GM18858 (cell line): Measurements from ENCODE around the gene MED9.

Experiments
- ATAC-seq: cut with Tn5 transposase; IDR thresholded peaks from one replicate; pipeline ENCODE4 v1.9.1; 2021; ENCODE audit not compliant: unreplicated experiment

Gene MED9

GRCh38 chr17:17503566-17504130 lies 26.8 kb downstream of the MED9 start:
- no peak for ATAC-seq

GRCh38 chr17:17504341-17505140 lies 27.7 kb downstream of the MED9 start:
- ATAC-seq: no peak

GRCh38 chr17:17505151-17505550 lies 28.4 kb downstream of the MED9 start:
- ATAC-seq: no peak

GRCh38 chr17:17505610-17506171 lies 28.9 kb downstream of the MED9 start:
- no peak for ATAC-seq

- no peak for ATAC-seq
Observed at GRCh38 chr17:17506181-17506741, 29.5 kb downstream of the MED9 start.

- no peak for ATAC-seq
Observed at GRCh38 chr17:17506893-17507464, 30.2 kb downstream of the MED9 start.

- no peak for ATAC-seq
Observed at GRCh38 chr17:17507465-17508011, 30.7 kb downstream of the MED9 start.

- no peak for ATAC-seq
Observed at GRCh38 chr17:17508019-17508535, 31.3 kb downstream of the MED9 start.

GRCh38 chr17:17508646-17509591 lies 32.1 kb downstream of the MED9 start:
- no peak for ATAC-seq

GRCh38 chr17:17509601-17510425 lies 33.0 kb downstream of the MED9 start:
- ATAC-seq: no peak

- no peak for ATAC-seq
Observed at GRCh38 chr17:17510456-17511292, 33.9 kb downstream of the MED9 start.

- ATAC-seq: no peak
Observed at GRCh38 chr17:17511293-17511741, 34.5 kb downstream of the MED9 start.

GRCh38 chr17:17511881-17512858 lies 35.4 kb downstream of the MED9 start:
- ATAC-seq: no peak

GRCh38 chr17:17512866-17513265 lies 36.1 kb downstream of the MED9 start:
- ATAC-seq: no peak

GRCh38 chr17:17513626-17514025 lies 36.8 kb downstream of the MED9 start:
- ATAC-seq: no peak

GRCh38 chr17:17514361-17514992 lies 37.7 kb downstream of the MED9 start:
- ATAC-seq: no peak
